ENCODE results near the gene C11orf87. TPM values are rescaled to one million over a fixed set of nuclear protein-coding genes. Genes with fewer than 3 reads are reported as not detected.

The C11orf87 gene
- total RNA-seq = under 1 TPM in 1 of 2 donors, not detected in 1; 0.09 TPM
- polyA plus RNA-seq = not detected
- long read RNA-seq, donor 1 = 0 reads
- long read RNA-seq, donor 2 = 0 reads
- long read RNA-seq, donor 3 = 0 reads
- long read RNA-seq, donor 4 = 0 reads
- long read RNA-seq, donor 5, full-length matches to known transcripts = 1 of 1 reads
- long read RNA-seq, donor 5, partial matches to known transcripts = 0 of 1 reads
- long read RNA-seq, donor 5, other reads (novel, unspliced or antisense) = 0 of 1 reads

GRCh38 chr11:109421981-109422869, at the start of gene C11orf87:
C11orf87 (plus strand) TSS chr11:109422190; CDS start chr11:109423634, 1,444 bp downstream.
- H3K27ac ChIP-seq (ENCODE audit: low read depth in 1 of 2, low read length in 1 of 2) = no peak within 1 kb of the TSS
- peaks cover 0 to 15% (median 5%) of the 10 kb centered on the region in 5 donors for H3K4me1 ChIP-seq (ENCODE audit: control insufficient read depth in 5 of 5, insufficient read depth in 5 of 5, low read length in 5 of 5)
- H3K9me3 ChIP-seq (ENCODE audit: control insufficient read depth in 4 of 4, insufficient read depth in 3 of 4, low read length in 3 of 4) = peaks cover 0 to 11% (median 0%) of the 10 kb centered on the region in 4 donors
- H3K9ac ChIP-seq (ENCODE audit: insufficient read depth in 1 of 2, low read length in 2 of 2) = no peak within 1 kb of the TSS
- peaks cover 20 to 58% (median 44%) of the 10 kb centered on the region in 3 donors for H3K27me3 ChIP-seq (ENCODE audit: control insufficient read depth in 3 of 3, insufficient read depth in 3 of 3, low read length in 2 of 3)
- 2 to 3% methylated on average over 41 to 53 of the region's 54 CpGs for WGBS, 2 donors
- no peaks in the 10 kb centered on the region for H3K36me3 ChIP-seq (ENCODE audit: control insufficient read depth in 4 of 4, insufficient read depth in 4 of 4, low read length in 4 of 4)
- ATAC-seq (ENCODE audit: insufficient read depth, low FRiP score) = no peak
- no peak for TF ChIP-seq CTCF (IDR thresholded peaks at IDR 0.05; ENCODE audit: control extremely low read depth, extremely low read depth)
- no peak within 1 kb of the TSS for H3K4me3 ChIP-seq
- DNase-seq = peak in 2 of 3 donors; percentile 2 to 12

- ATAC-seq (ENCODE audit: insufficient read depth, low FRiP score) (no peak), DNase-seq (no peak)
- Histone ChIP-seq H3K4me1 (ENCODE audit: control insufficient read depth in 5 of 5, insufficient read depth in 5 of 5, low read length in 5 of 5) (peaks cover 0 to 3% (median 0%) of the 10 kb centered on the region in 5 donors), H3K36me3 (ENCODE audit: control insufficient read depth in 4 of 4, insufficient read depth in 4 of 4, low read length in 4 of 4) (no peaks in the 10 kb centered on the region), H3K9me3 (ENCODE audit: control insufficient read depth in 4 of 4, insufficient read depth in 3 of 4, low read length in 3 of 4) (no peaks in the 10 kb centered on the region), H3K4me3 (no peak overlapping the region), H3K27me3 (ENCODE audit: control insufficient read depth in 3 of 3, insufficient read depth in 3 of 3, low read length in 2 of 3) (no peaks in the 10 kb centered on the region), H3K9ac (ENCODE audit: insufficient read depth in 1 of 2, low read length in 2 of 2) (no peak overlapping the region), H3K27ac (ENCODE audit: low read depth in 1 of 2, low read length in 1 of 2) (no peak overlapping the region)
- no peak for TF ChIP-seq CTCF (IDR thresholded peaks at IDR 0.05; ENCODE audit: control extremely low read depth, extremely low read depth)
Measured at GRCh38 chr11:109374032-109374431, 48.0 kb upstream of the C11orf87 start.

- Histone ChIP-seq H3K9ac (ENCODE audit: insufficient read depth in 1 of 2, low read length in 2 of 2) (no peak overlapping the region), H3K27ac (ENCODE audit: low read depth in 1 of 2, low read length in 1 of 2) (no peak overlapping the region), H3K36me3 (ENCODE audit: control insufficient read depth in 4 of 4, insufficient read depth in 4 of 4, low read length in 4 of 4) (no peaks in the 10 kb centered on the region), H3K4me1 (ENCODE audit: control insufficient read depth in 5 of 5, insufficient read depth in 5 of 5, low read length in 5 of 5) (peaks cover 0 to 3% (median 0%) of the 10 kb centered on the region in 5 donors), H3K4me3 (no peak overlapping the region), H3K9me3 (ENCODE audit: control insufficient read depth in 4 of 4, insufficient read depth in 3 of 4, low read length in 3 of 4) (no peaks in the 10 kb centered on the region), H3K27me3 (ENCODE audit: control insufficient read depth in 3 of 3, insufficient read depth in 3 of 3, low read length in 2 of 3) (no peaks in the 10 kb centered on the region)
- TF ChIP-seq CTCF (IDR thresholded peaks at IDR 0.05; ENCODE audit: control extremely low read depth, extremely low read depth) = no peak
- DNase-seq = no peak
- ATAC-seq (ENCODE audit: insufficient read depth, low FRiP score) = no peak
- WGBS, 2 donors = 81 to 83% methylated on average over 4 of the region's 4 CpGs
Measured at GRCh38 chr11:109374441-109374840, 47.5 kb upstream of the C11orf87 start.
